IPS DF 4.7 (cell line): ENCODE results near the gene SYNE2.

Experiments
- DNase-seq: peaks from one replicate; pipeline ENCODE4 v3.0.0-alpha.2; 2013; ENCODE audit warnings: low spot score; ENCODE audit errors: extremely low read depth

The SYNE2 gene

GRCh38 chr14:64212666-64213065, 359.9 kb downstream of the SYNE2 start:
- no peak for DNase-seq

GRCh38 chr14:64213086-64213485, 360.3 kb downstream of the SYNE2 start:
- no peak for DNase-seq

GRCh38 chr14:64213853-64214570, 361.2 kb downstream of the SYNE2 start:
- no peak for DNase-seq

- no peak for DNase-seq
Measured at GRCh38 chr14:64215274-64215673, 362.5 kb downstream of the SYNE2 start.

- no peak for DNase-seq
Measured at GRCh38 chr14:64215978-64216377, 363.2 kb downstream of the SYNE2 start.

- DNase-seq = no peak
Measured at GRCh38 chr14:64217308-64217707, 364.5 kb downstream of the SYNE2 start.

GRCh38 chr14:64217834-64218233, 365.0 kb downstream of the SYNE2 start:
- DNase-seq = no peak

GRCh38 chr14:64218344-64219240, 365.8 kb downstream of the SYNE2 start:
- no peak for DNase-seq

GRCh38 chr14:64220056-64220455, 367.3 kb downstream of the SYNE2 start:
- no peak for DNase-seq

GRCh38 chr14:64220466-64220865, 367.7 kb downstream of the SYNE2 start:
- DNase-seq = no peak

- no peak for DNase-seq
Measured at GRCh38 chr14:64221391-64222003, 368.7 kb downstream of the SYNE2 start.

GRCh38 chr14:64225151-64225757, 372.4 kb downstream of the SYNE2 start:
- DNase-seq = no peak

GRCh38 chr14:64227856-64228255, 375.1 kb downstream of the SYNE2 start:
- DNase-seq = no peak

- no peak for DNase-seq
Measured at GRCh38 chr14:64229489-64229888, 376.7 kb downstream of the SYNE2 start.

- DNase-seq = no peak
Measured at GRCh38 chr14:64232095-64232838, 379.5 kb downstream of the SYNE2 start.

GRCh38 chr14:64232944-64233343, 380.1 kb downstream of the SYNE2 start:
- DNase-seq = no peak

GRCh38 chr14:64233531-64234190, 380.9 kb downstream of the SYNE2 start:
- no peak for DNase-seq

GRCh38 chr14:64234877-64235651, 382.3 kb downstream of the SYNE2 start:
- DNase-seq = no peak
